Measurements from ENCODE around the gene PRICKLE4. TPM values are rescaled to one million over a fixed set of nuclear protein-coding genes. Genes with fewer than 3 reads are reported as not detected.

PRICKLE4 gene
- total and polyA plus RNA-seq, 2 of the 13 experiments (the other 11 are each of a cell fraction or from before 2014, with no cell fraction given), result 0.92 to 1.2 TPM

DNA sequence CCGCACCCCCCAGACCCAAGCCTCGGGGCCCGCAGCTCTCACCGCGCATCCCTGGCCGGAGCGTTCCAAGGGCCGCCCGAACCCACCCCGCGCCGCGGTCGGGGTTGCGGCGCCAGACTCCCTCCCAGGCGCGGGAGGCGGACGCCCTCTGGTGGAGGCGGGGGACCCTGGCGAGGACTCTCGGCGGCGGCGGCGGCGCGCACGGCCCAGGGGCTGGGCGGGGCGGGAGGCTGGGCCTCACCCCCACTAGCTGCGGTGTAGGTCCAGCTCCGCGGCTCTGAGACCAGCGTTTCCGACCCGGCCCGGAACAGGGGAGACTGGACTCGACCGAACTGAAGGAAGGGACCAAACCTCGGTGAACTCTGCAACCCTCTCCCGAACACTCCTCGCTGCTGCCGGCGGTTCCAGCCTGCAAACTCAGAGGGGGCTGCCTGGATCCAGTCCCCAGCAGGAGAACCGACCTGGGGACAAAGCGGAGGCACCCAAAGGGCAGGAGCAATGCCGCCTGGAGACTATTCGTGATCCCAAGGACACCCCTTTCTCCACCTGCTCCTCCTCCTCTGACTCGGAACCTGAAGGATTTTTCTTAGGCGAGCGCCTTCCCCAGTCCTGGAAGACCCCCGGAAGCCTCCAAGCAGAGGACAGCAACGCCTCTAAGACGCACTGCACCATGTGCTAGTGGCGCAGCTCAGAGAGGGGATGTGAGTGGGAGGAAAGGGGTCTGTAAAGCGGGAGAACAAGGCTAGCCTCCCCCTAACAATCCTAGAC is 6.1 kb downstream of the PRICKLE4 start (continued):
- TF ChIP-seq, protein P1, sequence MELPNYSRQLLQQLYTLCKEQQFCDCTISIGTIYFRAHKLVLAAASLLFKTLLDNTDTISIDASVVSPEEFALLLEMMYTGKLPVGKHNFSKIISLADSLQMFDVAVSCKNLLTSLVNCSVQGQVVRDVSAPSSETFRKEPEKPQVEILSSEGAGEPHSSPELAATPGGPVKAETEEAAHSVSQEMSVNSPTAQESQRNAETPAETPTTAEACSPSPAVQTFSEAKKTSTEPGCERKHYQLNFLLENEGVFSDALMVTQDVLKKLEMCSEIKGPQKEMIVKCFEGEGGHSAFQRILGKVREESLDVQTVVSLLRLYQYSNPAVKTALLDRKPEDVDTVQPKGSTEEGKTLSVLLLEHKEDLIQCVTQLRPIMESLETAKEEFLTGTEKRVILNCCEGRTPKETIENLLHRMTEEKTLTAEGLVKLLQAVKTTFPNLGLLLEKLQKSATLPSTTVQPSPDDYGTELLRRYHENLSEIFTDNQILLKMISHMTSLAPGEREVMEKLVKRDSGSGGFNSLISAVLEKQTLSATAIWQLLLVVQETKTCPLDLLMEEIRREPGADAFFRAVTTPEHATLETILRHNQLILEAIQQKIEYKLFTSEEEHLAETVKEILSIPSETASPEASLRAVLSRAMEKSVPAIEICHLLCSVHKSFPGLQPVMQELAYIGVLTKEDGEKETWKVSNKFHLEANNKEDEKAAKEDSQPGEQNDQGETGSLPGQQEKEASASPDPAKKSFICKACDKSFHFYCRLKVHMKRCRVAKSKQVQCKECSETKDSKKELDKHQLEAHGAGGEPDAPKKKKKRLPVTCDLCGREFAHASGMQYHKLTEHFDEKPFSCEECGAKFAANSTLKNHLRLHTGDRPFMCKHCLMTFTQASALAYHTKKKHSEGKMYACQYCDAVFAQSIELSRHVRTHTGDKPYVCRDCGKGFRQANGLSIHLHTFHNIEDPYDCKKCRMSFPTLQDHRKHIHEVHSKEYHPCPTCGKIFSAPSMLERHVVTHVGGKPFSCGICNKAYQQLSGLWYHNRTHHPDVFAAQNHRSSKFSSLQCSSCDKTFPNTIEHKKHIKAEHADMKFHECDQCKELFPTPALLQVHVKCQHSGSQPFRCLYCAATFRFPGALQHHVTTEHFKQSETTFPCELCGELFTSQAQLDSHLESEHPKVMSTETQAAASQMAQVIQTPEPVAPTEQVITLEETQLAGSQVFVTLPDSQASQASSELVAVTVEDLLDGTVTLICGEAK (IDR thresholded peaks at IDR 0.05), result no peak
- TF ChIP-seq, protein P1 (CRISPR knock-in tag; IDR thresholded peaks at IDR 0.05), result no peak
- peak; percentile 26; the same call in 1 of the 2 replicates for TF ChIP-seq HDAC2 (CRISPR knock-in tag; IDR thresholded peaks at IDR 0.05)
- TF ChIP-seq ZNF326 (CRISPR knock-in tag; IDR thresholded peaks at IDR 0.05; ENCODE audit: borderline replicate concordance), result no peak
- TF ChIP-seq FOXA3 (CRISPR knock-in tag; IDR thresholded peaks at IDR 0.05), result peak; percentile 40; the same call in 1 of the 2 replicates
- TF ChIP-seq RNF2 (conservative IDR thresholded peaks at IDR 0.05; ENCODE audit: low read depth), result no peak
- TF ChIP-seq, protein P2, sequence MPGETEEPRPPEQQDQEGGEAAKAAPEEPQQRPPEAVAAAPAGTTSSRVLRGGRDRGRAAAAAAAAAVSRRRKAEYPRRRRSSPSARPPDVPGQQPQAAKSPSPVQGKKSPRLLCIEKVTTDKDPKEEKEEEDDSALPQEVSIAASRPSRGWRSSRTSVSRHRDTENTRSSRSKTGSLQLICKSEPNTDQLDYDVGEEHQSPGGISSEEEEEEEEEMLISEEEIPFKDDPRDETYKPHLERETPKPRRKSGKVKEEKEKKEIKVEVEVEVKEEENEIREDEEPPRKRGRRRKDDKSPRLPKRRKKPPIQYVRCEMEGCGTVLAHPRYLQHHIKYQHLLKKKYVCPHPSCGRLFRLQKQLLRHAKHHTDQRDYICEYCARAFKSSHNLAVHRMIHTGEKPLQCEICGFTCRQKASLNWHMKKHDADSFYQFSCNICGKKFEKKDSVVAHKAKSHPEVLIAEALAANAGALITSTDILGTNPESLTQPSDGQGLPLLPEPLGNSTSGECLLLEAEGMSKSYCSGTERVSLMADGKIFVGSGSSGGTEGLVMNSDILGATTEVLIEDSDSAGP (CRISPR knock-in tag; IDR thresholded peaks at IDR 0.05; ENCODE audit: borderline replicate concordance), result 0 out of 2 replicates have a peak, but pooled peaks have one; percentile 32
- TF ChIP-seq, protein P3, sequence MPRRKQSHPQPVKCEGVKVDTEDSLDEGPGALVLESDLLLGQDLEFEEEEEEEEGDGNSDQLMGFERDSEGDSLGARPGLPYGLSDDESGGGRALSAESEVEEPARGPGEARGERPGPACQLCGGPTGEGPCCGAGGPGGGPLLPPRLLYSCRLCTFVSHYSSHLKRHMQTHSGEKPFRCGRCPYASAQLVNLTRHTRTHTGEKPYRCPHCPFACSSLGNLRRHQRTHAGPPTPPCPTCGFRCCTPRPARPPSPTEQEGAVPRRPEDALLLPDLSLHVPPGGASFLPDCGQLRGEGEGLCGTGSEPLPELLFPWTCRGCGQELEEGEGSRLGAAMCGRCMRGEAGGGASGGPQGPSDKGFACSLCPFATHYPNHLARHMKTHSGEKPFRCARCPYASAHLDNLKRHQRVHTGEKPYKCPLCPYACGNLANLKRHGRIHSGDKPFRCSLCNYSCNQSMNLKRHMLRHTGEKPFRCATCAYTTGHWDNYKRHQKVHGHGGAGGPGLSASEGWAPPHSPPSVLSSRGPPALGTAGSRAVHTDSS (CRISPR knock-in tag; conservative IDR thresholded peaks at IDR 0.05), result no peak
- TF ChIP-seq NR2F2 (IDR thresholded peaks at IDR 0.05; ENCODE audit: borderline replicate concordance, low read depth), result no peak
- TF ChIP-seq, protein P4, sequence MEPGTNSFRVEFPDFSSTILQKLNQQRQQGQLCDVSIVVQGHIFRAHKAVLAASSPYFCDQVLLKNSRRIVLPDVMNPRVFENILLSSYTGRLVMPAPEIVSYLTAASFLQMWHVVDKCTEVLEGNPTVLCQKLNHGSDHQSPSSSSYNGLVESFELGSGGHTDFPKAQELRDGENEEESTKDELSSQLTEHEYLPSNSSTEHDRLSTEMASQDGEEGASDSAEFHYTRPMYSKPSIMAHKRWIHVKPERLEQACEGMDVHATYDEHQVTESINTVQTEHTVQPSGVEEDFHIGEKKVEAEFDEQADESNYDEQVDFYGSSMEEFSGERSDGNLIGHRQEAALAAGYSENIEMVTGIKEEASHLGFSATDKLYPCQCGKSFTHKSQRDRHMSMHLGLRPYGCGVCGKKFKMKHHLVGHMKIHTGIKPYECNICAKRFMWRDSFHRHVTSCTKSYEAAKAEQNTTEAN (CRISPR knock-in tag; conservative IDR thresholded peaks at IDR 0.05), result 0 out of 2 replicates have a peak, but pooled peaks have one; percentile 39
- TF ChIP-seq, protein P5, sequence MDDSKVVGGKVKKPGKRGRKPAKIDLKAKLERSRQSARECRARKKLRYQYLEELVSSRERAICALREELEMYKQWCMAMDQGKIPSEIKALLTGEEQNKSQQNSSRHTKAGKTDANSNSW (CRISPR knock-in tag; IDR thresholded peaks at IDR 0.05; ENCODE audit: borderline replicate concordance), result peak; percentile 68; the same call in 1 of the 2 replicates
- TF ChIP-seq ZNF441 (CRISPR knock-in tag; IDR thresholded peaks at IDR 0.05; ENCODE audit: borderline replicate concordance), result peak; percentile 54; the same call in 1 of the 2 replicates
- no peak for TF ChIP-seq TBP (CRISPR knock-in tag; IDR thresholded peaks at IDR 0.05)
- TF ChIP-seq SRSF4 (IDR thresholded peaks at IDR 0.05; ENCODE audit: low read depth, low read length, poor library complexity, severe bottlenecking), result no peak

Measured in HepG2 (cell line).